Right ventricle myocardium superior (tissue), 1 donor: ENCODE data around the gene ZC3H11A. TPM values are rescaled to one million over a fixed set of nuclear protein-coding genes. Genes with fewer than 3 reads are reported as not detected.
"Not testable (repeated sequence)": the region's sequence is repeated elsewhere in the genome, so short reads cannot be mapped to it uniquely, and the experiment has no call there.

Experiments used
- ATAC-seq: fragments of 200-7000 bp; cut with Tn5 transposase; one replicate; pipeline ENCODE4 v1.9.1; 2020; ENCODE audit warnings: mild to moderate bottlenecking; ENCODE audit not compliant: poor library complexity
- DNase-seq: peaks from one replicate; pipeline ENCODE4 v3.0.0-alpha.2; 2020
- intact Hi-C: fragments of 100-400 bp; cut with DNase I; formaldehyde crosslinking; loops from one replicate; pipeline ENCODE4 v1.11.2; 2022
- long read RNA-seq: library from polyadenylated mRNA; unstranded; transcript quantifications from one replicate; pipeline ENCODE4 v2.0.0, GENCODE V29; 2021
- total RNA-seq: library from RNA; stranded (reverse); fragmentation: NEBNext Ultra II Directional; extraction: Animal tissue kit (Norgen Biotek cat#: 25700); gene quantifications from one replicate; pipeline ENCODE4 v1.2.1, GENCODE V29; 2021
- donor health status: DM: no; HTN: yes; CAD: no; lungs with severe emphysema.

Gene ZC3H11A
- total RNA-seq = 49.2 TPM
- long read RNA-seq, full-length matches to known transcripts = 3 of 31 reads
- long read RNA-seq, partial matches to known transcripts = 18 of 31 reads
- long read RNA-seq, other reads (novel, unspliced or antisense) = 10 of 31 reads

DNA sequence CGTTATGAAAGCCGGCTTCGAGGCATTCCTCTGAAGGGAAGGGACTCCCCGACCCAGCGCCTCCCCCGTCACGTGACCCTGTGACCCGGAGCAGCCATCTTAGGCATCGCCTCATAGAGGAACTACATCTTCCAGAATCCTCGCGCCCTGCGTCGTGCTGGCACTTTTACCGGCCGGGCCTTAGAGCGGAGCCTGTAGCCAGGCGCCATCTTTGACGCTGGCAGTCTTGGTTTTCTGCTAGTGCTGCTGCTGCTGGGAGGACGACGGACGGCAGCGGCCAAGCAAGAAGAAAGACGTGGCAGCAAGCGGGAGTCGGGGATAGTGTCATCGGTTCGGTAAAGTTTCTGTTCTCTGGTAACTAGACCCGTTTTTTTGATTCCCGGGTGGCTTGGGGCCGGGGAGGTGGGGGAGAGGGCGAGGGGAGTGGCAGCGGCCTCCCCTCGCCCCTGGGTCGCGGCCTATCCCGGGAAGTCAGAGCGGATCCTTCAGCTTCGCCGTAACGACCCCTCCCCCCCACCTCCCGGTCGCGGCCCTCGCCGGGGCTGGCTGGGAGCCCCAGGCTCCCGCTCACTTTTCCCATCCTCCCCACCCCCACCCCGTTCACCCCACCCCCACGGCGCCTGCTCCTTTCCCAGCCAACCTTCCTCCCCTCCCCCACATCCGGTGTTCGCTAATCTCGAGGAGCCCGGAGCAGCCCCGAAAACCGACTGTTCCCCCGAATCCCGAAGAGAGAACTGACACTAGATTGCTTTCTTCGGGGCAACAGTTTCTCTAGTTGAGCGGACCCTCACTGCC, at the start of gene ZC3H11A, which contains the start of gene ZBED6:
ZC3H11A (plus strand) TSS at position 183 of the 795 bp plus-strand sequence. CDS start 21,448 bp downstream, outside the sequence.
ZBED6 (plus strand) TSS at position 183 of the 795 bp plus-strand sequence. CDS start 1,900 bp downstream, outside the sequence.
- DNase-seq = peak; percentile 100
- peak; percentile 97 for ATAC-seq
- intact Hi-C loops = no loop called here

DNA sequence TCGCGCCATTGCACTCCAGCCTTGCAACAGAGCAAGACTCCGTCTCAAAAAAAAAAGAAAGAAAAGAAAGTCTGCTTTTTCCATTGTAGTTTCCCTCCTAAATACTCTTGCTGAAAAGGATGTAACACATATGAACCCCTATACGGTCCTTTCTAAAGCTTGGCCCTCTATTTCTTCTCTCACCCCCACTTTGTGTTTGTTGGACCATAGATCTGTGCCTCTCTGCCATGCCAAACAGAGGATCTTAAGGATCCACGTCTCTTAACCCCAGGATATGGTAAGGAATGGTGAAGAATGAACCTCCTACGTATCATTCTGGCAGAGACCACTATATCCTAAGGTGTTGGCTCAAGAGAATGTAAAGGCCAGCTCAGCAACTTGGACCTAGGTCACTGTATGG, 49.1 kb upstream of the ZC3H11A start:
- DNase-seq (no peak), ATAC-seq (no peak)
- intact Hi-C loops = no loop called here

DNA sequence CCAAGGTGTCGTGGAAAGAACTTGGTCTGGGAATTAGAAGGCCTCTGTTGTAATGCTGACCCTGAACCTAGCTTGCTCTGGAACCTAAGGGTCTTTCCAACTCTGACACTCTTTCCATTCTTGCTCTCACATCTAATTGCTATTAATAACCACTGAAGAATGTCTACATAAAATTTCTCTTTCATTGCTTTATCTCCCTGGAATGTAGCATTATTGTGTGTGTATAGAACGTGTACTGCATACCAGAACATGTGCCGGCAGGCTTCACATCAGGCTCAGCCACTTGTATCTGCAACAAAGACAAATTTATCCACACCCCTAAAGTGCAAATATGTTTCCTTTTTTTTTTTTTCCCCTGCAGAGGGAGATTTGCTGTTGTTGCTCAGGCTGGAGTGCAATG, 44.4 kb upstream of the ZC3H11A start:
- DNase-seq (no peak), ATAC-seq (no peak)
- intact Hi-C loops = no loop called here

DNA sequence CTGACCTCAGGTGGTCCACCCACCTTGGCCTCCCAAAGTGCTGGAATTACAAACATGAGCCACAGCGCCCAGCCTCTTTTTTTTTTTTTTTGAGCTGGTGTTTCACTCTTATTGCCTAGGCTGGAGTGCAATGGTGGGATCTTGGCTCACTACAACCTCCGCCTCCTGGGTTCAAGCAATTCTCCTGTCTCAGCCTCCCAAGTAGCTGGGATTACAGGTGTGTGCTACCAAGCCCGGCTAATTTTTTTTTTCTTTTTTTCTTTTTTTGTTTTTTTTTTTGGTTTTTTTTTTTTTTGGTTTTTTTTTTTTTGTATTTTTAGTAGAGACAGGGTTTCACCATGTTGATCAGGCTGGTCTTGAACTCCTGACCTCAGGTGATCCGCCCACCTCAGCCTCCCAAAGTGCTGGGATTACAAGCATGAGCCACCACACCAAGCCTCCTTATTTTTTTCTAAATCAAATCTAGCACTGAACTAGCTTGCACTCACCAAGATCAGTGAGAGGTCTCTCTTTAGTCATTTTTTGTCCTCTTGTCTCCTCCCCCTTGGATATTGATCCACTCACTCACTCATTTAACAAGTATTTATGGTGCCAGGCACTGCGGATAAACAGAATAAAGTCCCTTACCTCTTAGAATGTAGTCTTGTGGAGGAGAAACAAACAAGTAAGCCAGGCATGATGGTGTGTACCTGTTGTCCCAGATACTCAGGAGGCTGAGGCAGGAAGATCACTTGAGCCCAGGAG, 43.6 kb upstream of the ZC3H11A start:
- intact Hi-C loops, DNase-seq, ATAC-seq: not testable (repeated sequence)

DNA sequence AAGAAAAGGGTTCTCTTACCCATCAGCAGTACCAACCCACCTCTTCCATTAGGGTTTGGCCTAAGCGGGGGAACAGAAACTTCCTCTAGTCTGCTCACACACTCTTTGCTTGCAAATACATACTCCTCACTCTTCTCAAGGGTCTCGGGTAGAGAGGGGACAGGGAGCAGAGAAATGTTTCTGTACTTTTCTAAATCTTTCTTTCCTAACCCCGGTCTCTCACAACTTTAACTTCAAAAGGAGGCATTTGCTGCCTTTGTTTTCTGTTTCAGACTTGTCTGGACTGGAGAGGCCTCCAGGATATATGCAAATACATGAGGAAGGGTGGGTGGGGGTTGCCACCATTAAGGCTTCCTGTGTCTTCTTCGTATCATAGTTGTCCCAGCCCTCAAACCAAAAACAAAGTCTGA, 41.0 kb upstream of the ZC3H11A start:
- intact Hi-C loops = no loop called here
- DNase-seq = no peak
- no peak for ATAC-seq

DNA sequence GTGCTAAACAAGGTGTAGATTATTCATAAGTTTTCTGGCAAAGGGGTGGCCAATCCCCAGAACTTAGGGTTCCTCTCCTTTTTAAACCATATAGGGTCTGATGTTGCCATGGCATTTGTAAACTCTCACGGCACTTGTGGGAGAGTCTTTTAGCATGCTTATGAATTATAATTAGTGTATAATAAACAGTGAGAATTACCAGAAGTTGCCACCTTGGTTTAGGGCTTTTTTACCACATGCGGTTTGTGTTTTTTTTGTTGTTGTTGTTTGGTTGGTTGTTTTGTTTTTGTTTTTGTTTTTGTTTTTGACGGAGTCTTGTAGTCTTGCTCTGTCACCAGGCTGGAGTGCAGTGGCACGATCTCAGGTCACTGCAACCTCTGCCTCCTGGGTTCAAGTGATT, 39.4 kb upstream of the ZC3H11A start:
- ATAC-seq = no peak
- intact Hi-C loops = no loop called here
- DNase-seq = no peak

DNA sequence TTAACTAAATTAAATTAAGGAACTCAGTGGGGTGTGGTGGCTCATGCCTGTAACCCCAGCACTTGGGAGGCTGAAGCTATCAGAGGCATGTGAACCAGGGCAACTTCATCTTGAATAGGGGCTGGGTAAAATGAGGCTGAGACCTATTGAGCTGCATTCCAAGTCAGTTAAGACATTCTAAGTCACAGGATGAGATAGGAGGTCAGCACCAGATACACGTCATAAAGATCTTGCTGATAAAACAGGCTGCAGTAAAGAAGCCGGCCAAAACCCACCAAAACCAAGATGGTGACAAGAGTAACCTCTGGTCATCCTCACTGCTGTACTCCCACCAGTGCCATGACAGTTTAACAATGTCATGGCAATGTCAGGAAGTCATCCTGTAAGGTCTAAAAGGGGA, 36.7 kb upstream of the ZC3H11A start:
- ATAC-seq, DNase-seq, intact Hi-C loops: not testable (repeated sequence)

DNA sequence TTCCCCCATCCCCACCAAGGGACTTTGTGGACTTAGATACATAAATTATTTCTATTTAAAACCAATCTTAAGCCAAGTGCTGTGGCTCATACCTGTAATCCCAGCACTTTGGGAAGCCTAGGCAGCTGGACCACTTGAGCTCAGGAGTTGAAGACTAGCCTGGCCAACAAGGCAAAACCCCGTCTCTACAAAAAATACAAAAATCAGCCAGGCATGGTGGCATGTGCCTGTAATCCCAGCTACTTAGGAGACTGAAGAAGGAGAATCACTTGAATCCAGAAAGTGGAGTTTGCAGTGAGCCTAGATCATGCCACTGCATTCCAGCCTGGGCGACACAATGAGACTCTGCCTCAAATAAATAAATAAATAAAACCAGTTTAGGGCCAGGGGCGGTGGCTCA, 34.9 kb upstream of the ZC3H11A start:
- ATAC-seq = no peak
- intact Hi-C loops = no loop called here
- no peak for DNase-seq

DNA sequence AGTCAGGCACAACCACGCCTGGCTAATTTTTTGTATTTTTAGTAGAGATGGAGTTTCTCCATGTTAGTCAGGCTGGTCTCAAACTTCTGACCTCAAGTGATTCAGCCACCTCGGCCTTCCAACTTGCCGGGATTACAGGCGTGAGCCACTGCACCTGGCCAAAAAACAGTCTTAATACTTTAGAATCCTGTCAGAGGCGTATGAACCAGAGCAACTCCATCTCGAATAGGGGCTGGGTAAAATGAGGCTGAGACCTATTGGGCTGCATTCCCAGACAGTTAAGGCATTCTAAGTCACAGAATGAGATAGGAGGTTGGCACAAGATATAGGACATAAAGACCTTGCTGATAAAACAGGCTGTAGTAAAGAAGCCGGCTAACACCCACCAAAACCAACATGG, 33.5 kb upstream of the ZC3H11A start:
- DNase-seq, ATAC-seq, intact Hi-C loops: not testable (repeated sequence)

DNA sequence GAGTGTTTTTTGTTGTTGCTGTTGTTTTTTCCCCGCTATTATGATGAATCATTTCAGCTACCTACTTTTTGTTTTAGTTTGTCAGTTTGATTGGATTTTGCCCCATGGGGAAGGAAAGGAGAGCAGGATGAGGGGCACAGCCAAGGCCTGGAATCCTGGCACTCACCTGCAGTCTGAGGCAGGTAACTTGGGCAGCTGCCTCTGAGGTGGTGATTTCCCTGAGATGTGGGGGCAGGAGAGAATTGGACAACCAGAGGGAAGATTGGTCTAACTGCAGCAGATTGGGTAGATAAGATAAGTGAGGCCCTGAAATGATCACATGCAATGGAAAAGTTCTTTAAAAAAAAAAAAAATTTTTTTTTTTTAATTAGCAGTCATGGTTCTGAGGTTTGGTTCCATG, 31.9 kb upstream of the ZC3H11A start:
- DNase-seq = no peak
- intact Hi-C loops = no loop called here
- ATAC-seq = no peak

DNA sequence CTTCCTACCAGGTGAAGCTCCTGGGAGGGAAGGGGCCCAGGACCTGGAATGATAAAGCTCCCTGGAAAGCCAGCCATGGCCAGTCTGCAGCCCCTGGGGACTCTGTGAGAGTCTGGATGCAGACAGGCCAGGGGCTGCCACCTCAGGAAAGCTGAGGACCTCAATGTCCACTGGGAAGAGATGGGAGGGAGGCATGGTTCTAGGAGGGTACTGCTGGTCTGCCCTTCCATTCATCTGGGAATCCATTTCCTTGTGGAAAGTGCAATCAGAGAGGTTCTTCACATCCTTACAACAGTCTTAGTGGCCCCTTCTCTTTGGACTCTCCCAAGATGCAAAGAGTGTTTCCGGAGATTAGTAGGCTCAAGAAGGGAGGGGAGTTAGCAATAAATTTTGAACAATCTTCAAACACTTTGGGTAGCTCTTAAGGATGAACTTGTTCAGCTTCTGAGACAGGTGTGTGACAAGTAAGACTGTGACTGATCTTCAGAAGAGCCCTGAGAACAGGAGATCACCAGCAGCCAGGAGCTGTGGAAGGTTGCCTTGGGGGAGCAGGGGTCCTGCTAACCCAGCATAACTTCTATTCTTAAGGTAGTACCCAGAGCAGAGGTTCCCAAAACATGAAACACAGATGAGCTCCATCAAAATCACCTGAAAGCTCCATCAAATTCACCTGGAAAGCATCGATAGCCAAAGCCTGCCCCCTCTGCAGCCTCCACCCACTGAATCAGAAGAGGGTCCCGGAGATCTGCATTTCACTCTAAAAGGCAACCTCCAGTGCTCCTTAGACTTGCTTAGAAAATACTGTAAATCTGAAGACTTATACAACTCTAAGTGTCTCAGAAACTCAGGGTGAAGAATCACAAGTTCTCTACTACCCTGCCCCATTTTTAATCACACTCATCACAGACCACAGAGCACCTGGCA, 31.1 kb upstream of the ZC3H11A start:
- no peak for ATAC-seq
- intact Hi-C loops = no loop called here
- DNase-seq = no peak

DNA sequence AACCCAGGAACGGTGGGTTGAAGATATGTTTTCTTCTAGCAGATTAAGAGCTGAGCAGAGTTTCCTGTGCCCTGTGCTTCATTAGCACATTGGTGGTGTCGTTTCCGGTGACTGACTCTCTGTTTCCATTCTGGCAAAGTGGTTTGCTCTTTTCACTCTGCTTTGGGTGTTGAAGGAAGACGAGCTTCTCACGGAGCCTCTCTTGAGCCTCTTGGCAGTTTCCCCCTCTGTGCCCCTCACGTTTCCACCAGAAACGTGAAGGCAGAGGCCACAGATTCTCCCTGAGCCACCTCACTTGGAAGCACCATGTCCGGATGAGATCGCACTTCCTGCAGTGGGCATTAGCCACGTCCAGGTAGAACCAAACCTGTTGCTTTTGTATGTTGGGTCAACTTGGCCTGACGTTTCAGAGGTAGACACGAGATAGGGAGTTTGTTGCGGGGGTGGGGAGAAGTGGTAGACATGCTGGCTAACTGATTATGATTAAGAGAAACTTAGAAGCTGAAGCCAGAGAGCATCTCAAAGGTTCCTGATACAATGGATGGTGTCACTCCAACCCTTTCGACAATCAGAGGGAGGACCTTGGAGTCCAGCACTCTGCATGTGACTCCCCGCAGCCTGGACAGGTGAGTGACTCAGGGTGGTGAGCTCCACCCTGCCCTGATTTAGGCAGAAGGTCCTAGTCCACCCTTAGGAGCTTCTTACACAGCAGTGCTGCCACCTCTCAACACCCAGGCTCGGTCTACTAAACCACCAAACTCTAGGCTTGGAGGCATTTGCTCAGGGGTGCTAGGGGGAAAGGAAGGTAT, 30.2 kb upstream of the ZC3H11A start, which contains the start of gene LAX1:
LAX1 (plus strand) TSS at position 155 of the 809 bp plus-strand sequence; CDS start at position 538, 383 bp downstream.
- ATAC-seq (no peak), DNase-seq (no peak)
- intact Hi-C loops = no loop called here

DNA sequence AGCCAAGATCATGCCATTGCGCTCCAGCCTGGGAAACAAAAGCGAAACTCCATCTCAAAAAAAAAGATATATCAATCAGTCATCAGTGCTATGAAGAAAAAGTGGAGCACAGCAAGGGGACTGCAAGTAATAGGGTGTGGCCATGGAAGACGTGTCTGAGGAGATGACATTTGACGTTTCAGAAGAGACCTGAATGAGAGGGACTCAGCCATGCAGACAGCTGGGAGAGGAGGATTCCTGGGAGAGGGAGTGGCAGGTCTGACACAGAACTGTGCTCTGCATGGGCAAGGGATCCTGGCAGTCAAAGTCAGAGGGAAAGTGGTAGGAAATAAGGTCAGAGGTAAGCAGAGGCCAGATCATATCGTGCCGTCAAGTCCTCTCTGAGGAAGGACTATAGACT, 27.2 kb upstream of the ZC3H11A start:
- DNase-seq (no peak), ATAC-seq (no peak)
- intact Hi-C loops = no loop called here

DNA sequence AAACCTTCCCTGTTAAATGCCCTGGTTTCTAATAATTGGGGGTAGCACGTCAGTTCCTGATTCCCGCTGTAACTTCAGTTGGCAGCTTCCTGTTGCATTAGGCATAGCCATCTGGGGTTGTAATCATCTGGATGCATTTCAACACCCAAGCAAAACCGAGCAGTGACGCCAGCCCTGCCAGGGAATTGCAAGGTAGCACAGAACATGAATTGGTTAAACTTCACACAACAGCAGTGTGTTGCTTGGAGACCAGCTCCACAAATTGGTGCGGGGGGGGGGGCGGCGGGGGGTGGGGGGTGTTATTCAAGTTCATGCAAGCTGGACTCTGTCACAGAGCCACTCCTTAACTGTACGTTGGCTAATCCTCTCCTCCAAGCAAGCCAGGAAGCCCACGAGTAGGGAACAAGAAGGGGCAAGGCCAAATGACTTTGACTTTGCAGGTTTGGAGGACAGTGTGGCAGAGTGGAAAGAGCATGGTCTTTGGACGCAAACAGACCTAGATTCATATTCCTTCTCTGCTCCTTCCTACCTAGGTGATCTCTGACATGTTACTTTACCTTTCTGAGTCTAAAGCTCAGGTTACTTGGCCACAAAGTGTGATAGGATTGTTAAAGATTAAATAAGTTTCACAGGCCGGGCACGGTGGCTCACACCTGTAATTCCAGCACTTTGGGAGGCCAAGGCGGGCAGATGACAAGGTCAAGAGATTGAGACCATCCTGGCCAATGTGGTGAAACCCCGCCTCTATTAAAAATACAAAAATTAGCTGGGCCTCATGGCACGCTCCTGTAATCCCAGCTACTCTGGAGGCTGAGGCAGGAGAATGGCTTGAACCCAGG, 25.7 kb upstream of the ZC3H11A start:
- ATAC-seq = peak; percentile 93
- DNase-seq = peak; percentile 82
- intact Hi-C loops = loop anchor here (10.0 kb wide), 1 partner anchor 265 kb away; no protein-coding TSS in a partner anchor

DNA sequence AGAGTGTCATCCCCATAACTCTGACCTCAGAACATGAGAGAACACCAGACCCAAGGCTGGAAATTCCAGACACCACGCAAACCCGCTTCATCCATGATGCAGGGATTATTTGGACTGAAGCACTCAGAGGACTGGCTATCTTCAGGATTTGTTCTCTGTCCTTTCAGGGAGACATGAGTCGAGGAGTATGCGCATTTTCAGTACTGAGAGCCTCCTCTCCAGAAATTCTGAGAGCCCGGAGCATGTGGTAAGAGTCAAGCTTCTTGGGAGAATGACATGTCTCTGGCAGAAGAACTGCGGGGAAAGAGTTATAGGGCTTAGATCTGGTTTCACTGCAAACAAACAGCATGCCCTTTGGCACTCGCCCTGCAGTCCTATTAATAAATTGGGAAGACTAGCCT, 23.5 kb upstream of the ZC3H11A start:
- DNase-seq (no peak), ATAC-seq (peak; percentile 16)
- intact Hi-C loops = loop anchor here (10.0 kb wide), 1 partner anchor 267 kb away; no protein-coding TSS in a partner anchor

DNA sequence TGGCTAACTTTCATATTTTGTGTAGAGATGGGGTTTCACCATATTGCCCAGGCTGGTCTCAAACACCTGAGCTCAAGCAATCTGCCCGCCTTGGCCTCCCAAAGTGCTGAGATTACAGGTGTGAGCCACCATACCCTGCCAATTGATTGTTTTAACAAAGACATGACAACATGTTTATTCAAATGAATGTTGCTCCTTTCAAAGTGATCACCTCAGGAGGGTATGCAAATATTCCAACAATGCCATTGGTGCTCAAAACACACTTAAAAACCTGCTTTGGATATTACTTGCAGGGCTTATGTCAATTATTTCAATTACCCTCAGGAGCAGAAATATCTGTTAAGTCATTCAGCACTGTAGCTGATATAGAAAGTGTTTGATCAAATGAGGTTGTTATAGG, 22.6 kb upstream of the ZC3H11A start:
- intact Hi-C loops = loop anchor here (10.0 kb wide), 1 partner anchor 268 kb away; no protein-coding TSS in a partner anchor
- ATAC-seq = no peak

DNA sequence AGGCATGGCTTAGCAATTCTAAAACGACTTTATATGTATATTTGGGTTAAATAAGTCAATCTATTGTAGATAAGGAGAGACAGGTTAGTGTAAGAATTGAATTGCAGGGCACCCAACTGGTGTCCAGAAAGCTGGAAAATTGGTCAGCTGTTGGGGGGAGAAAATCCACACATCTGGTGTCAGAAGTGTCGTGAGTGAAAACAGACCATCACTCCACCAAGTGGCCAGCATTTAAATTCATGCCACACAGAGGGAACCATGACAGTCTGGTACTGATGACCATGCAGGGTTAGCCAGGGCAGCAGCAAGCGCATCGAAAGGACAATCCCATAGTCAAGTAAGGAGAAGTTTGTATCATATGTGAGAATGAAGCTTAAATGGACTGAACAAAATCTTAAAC, 18.8 kb upstream of the ZC3H11A start:
- intact Hi-C loops = loop anchor here (10.0 kb wide), 1 partner anchor 272 kb away; no protein-coding TSS in a partner anchor
- ATAC-seq (peak; percentile 75), DNase-seq (no peak)

More for the DNA sequence above, 22.6 kb upstream of the ZC3H11A start:
- no peak for DNase-seq
